Fibroblast of pulmonary artery (primary cell): ENCODE results near the gene ZDHHC5.
"Not testable (repeated sequence)": the region's sequence is repeated elsewhere in the genome, so short reads cannot be mapped to it uniquely, and the experiment has no call there.

Experiments used
- DNase-seq: peaks from one replicate; pipeline ENCODE4 v3.0.0-alpha.2; 2010; ENCODE audit warnings: low read depth
- H3K4me3 ChIP-seq: replicated peaks from 2 replicates; pipeline ENCODE4 v1.5.1; 2011; ENCODE audit warnings: low read depth, mild to moderate bottlenecking, control low read depth, low read length, moderate library complexity
- CTCF ChIP-seq: IDR thresholded peaks from 2 replicates; pipeline ENCODE4 v1.5.1; 2011; ENCODE audit warnings: mild to moderate bottlenecking, control low read depth, low read length, inconsistent platforms; ENCODE audit errors: missing control alignments

ZDHHC5 gene

GRCh38 chr11:57667117-57667735, 688 bp upstream of the ZDHHC5 start:
- DNase-seq: peak; percentile 100
- no peak for TF ChIP-seq CTCF
- H3K4me3 ChIP-seq: peak overlapping the region; percentile 64

GRCh38 chr11:57668434-57668782, 494 bp downstream of the ZDHHC5 start:
- no peak for TF ChIP-seq CTCF
- H3K4me3 ChIP-seq: peak overlapping the region; percentile 64
- no peak for DNase-seq

GRCh38 chr11:57674251-57674650, 6.3 kb downstream of the ZDHHC5 start:
- no peak for TF ChIP-seq CTCF
- H3K4me3 ChIP-seq: no peak overlapping the region
- DNase-seq: no peak

GRCh38 chr11:57675176-57675941, 7.4 kb downstream of the ZDHHC5 start:
- DNase-seq: no peak
- H3K4me3 ChIP-seq: no peak overlapping the region
- no peak for TF ChIP-seq CTCF

- no peak overlapping the region for H3K4me3 ChIP-seq
- no peak for TF ChIP-seq CTCF
- no peak for DNase-seq
Observed at GRCh38 chr11:57679396-57679795, 11.5 kb downstream of the ZDHHC5 start.

GRCh38 chr11:57680552-57680874, 12.6 kb downstream of the ZDHHC5 start:
- H3K4me3 ChIP-seq: no peak overlapping the region
- DNase-seq: peak; percentile 28
- TF ChIP-seq CTCF: no peak

GRCh38 chr11:57681168-57681567, 13.3 kb downstream of the ZDHHC5 start:
- no peak overlapping the region for H3K4me3 ChIP-seq
- no peak for DNase-seq
- TF ChIP-seq CTCF: no peak

GRCh38 chr11:57690474-57690873, 22.6 kb downstream of the ZDHHC5 start:
- DNase-seq, H3K4me3 ChIP-seq: not testable (repeated sequence)
